HepG2 (cell line): ENCODE data around the gene SPNS1. TPM values are rescaled to one million over a fixed set of nuclear protein-coding genes. Genes with fewer than 3 reads are reported as not detected.

Experiments used
- ARHGAP35 ChIP-seq: sonication (generic); formaldehyde crosslinking; IDR thresholded peaks from 2 replicates; pipeline ENCODE4 v1.9.0; 2022; ENCODE audit warnings: mild to moderate bottlenecking, inconsistent platforms, moderate library complexity, missing genetic modification reagents, borderline replicate concordance
- ATF6 ChIP-seq: sonication (generic); formaldehyde crosslinking; conservative IDR thresholded peaks from 2 replicates; pipeline ENCODE4 v1.4.0; 2020; ENCODE audit warnings: missing genetic modification reagents
- DMAP1 ChIP-seq: IDR thresholded peaks from 2 replicates; pipeline ENCODE4 v1.6.1; 2016
- ETV5 ChIP-seq: IDR thresholded peaks from 2 replicates; pipeline ENCODE4 v1.6.1; 2018; ENCODE audit warnings: missing biosample characterization, missing genetic modification reagents, inconsistent platforms, borderline replicate concordance
- HOXD1 ChIP-seq: sonication (generic); formaldehyde crosslinking; IDR thresholded peaks from 2 replicates; pipeline ENCODE4 v1.5.0; 2020; ENCODE audit warnings: missing genetic modification reagents
- KDM3A ChIP-seq: IDR thresholded peaks from 2 replicates; pipeline ENCODE4 v1.6.1; 2018; ENCODE audit warnings: low read depth, missing compliant biosample characterization
- MED13 ChIP-seq: sonication (generic); formaldehyde crosslinking; IDR thresholded peaks from 2 replicates; pipeline ENCODE4 v1.5.0; 2020; ENCODE audit warnings: missing genetic modification reagents
- MEIS2 ChIP-seq: sonication (generic); formaldehyde crosslinking; IDR thresholded peaks from 2 replicates; pipeline ENCODE4 v1.9.0; 2021; ENCODE audit warnings: mild to moderate bottlenecking, missing genetic modification reagents
- NPAS2 ChIP-seq: sonication (generic); formaldehyde crosslinking; IDR thresholded peaks from 2 replicates; pipeline ENCODE4 v1.8.0; 2022; ENCODE audit warnings: mild to moderate bottlenecking, missing genetic modification reagents, borderline replicate concordance
- PLRG1 ChIP-seq: fragments of 450-650 bp; conservative IDR thresholded peaks from 2 replicates; pipeline ENCODE4 v1.6.1; 2016
- POLR2AphosphoS5 ChIP-seq: IDR thresholded peaks from 2 replicates; pipeline ENCODE4 v1.6.1; 2012; ENCODE audit warnings: low read depth, low read length
- SMARCE1 ChIP-seq: fragments of 450-650 bp; IDR thresholded peaks from 2 replicates; pipeline ENCODE4 v1.6.1; 2017; ENCODE audit warnings: borderline replicate concordance
- TCF12 ChIP-seq, 2 experiments: fragments of 450-650 bp in 1 of 2; sonication (generic) in 1 of 2; formaldehyde crosslinking in 1 of 2; IDR thresholded peaks; 2 replicates each; pipeline versions ENCODE4 v1.6.1 to v1.8.0; 2017 to 2022; ENCODE audit warnings: antibody characterized with exemption in 1 of 2, mild to moderate bottlenecking in 1 of 2, missing genetic modification reagents in 1 of 2, moderate library complexity in 1 of 2
- ZFP36 ChIP-seq: fragments of 150-350 bp; IDR thresholded peaks from 2 replicates; pipeline ENCODE4 v1.6.1; 2018; ENCODE audit warnings: borderline replicate concordance, low read length, low read depth; ENCODE audit not compliant: partially characterized antibody
- ZFP36L1 ChIP-seq: sonication (generic); formaldehyde crosslinking; IDR thresholded peaks from 2 replicates; pipeline ENCODE4 v1.8.0; 2022; ENCODE audit warnings: mild to moderate bottlenecking, missing genetic modification reagents, moderate library complexity
- ZNF101 ChIP-seq: sonication (generic); formaldehyde crosslinking; IDR thresholded peaks from 2 replicates; pipeline ENCODE4 v1.4.0; 2020; ENCODE audit warnings: mild to moderate bottlenecking, low read depth, missing genetic modification reagents, borderline replicate concordance
- ZNF260 ChIP-seq: sonication (generic); formaldehyde crosslinking; IDR thresholded peaks from 2 replicates; pipeline ENCODE4 v1.4.0; 2020; ENCODE audit warnings: missing genetic modification reagents, low read depth, mild to moderate bottlenecking, borderline replicate concordance
- ZNF317 ChIP-seq: sonication (generic); formaldehyde crosslinking; IDR thresholded peaks from 2 replicates; pipeline ENCODE4 v1.5.0; 2020; ENCODE audit warnings: mild to moderate bottlenecking, missing genetic modification reagents
- ZNF329 ChIP-seq: sonication (generic); formaldehyde crosslinking; IDR thresholded peaks from 2 replicates; pipeline ENCODE4 v1.9.0; 2021; ENCODE audit warnings: low read depth, mild to moderate bottlenecking, missing genetic modification reagents
- ZNF430 ChIP-seq: sonication (generic); formaldehyde crosslinking; IDR thresholded peaks from 2 replicates; pipeline ENCODE4 v1.9.0; 2021; ENCODE audit warnings: mild to moderate bottlenecking, missing genetic modification reagents
- ZNF646 ChIP-seq: sonication (generic); formaldehyde crosslinking; IDR thresholded peaks from 2 replicates; pipeline ENCODE4 v1.9.0; 2021; ENCODE audit warnings: mild to moderate bottlenecking, missing genetic modification reagents
- ZNF772 ChIP-seq: sonication (generic); formaldehyde crosslinking; IDR thresholded peaks from 2 replicates; pipeline ENCODE4 v1.5.0; 2020; ENCODE audit warnings: mild to moderate bottlenecking, missing genetic modification reagents
- polyA plus RNA-seq, 8 experiments: library from polyadenylated mRNA; depleted of rRNA in 3 of 8; stranded (reverse) in 7 of 8; unstranded in 1 of 8; fragments of >200 nt; fragmentation: Illumina TruSeq in 4 of 8; extraction: Trizol in 4 of 8; gene quantifications; 2 replicates each; pipeline versions ENCODE4 v1.2.1 to v1.2.3, GENCODE V29; 2011 to 2016; ENCODE audit warnings: low read depth in 4 of 8, missing spikeins in 1 of 8, mixed read lengths in 1 of 8; ENCODE audit not compliant: insufficient read depth in 1 of 8
- total RNA-seq, 5 experiments: library from RNA; depleted of rRNA; stranded (reverse); fragments of >200 nt; fragmentation: Illumina TruSeq; extraction: Trizol; gene quantifications; 2 replicates each; pipeline ENCODE4 v1.2.3, GENCODE V29; 2016; ENCODE audit warnings: low read depth in 1 of 5

The SPNS1 gene
- total and polyA plus RNA-seq, 2 of the 13 experiments (the other 11 are each of a cell fraction or from before 2014, with no cell fraction given): 25.6 to 38.8 TPM

DNA sequence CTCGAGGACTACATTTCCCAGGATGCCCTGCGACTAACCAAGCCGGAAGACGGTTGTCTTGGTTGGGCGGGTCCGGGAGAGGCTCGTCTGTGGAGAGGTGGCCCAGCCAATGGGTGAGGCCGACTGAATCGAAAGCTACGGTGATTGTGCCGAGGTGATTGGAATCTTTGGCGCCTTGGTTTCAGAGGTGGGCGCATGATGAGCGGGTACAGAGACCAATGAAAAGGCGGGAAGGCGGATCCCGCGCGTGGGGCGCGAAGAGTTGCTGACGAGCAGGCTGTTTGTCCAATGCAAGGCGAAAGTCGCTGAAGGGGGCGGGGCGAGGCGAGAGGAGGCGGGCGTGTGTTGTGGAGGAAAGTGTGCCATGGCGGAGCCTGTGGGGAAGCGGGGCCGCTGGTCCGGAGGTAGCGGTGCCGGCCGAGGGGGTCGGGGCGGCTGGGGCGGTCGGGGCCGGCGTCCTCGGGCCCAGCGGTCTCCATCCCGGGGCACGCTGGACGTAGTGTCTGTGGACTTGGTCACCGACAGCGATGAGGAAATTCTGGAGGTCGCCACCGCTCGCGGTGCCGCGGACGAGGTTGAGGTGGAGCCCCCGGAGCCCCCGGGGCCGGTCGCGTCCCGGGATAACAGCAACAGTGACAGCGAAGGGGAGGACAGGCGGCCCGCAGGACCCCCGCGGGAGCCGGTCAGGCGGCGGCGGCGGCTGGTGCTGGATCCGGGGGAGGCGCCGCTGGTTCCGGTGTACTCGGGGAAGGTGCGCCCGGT, 23.7 kb upstream of the SPNS1 start, which contains the start of gene NFATC2IP (continued):
- TF ChIP-seq ZNF646 (CRISPR knock-in tag) (no peak), ZNF317 (CRISPR knock-in tag) (no peak), KDM3A (CRISPR knock-in tag) (peak; percentile 20), ARHGAP35 (no peak; the same call in 1 of the 2 replicates), SMARCE1 (no peak), POLR2AphosphoS5 (peak; percentile 69), ZNF772 (CRISPR knock-in tag) (peak; percentile 18; the same call in 1 of the 2 replicates), ATF6 (no peak), MED13 (CRISPR knock-in tag) (peak; percentile 32; the same call in 1 of the 2 replicates), ZNF329 (no peak), ZFP36 (no peak), HOXD1 (CRISPR knock-in tag) (no peak), ETV5 (peak; percentile 71; the same call in 1 of the 2 replicates), ZNF260 (no peak), DMAP1 (CRISPR knock-in tag) (0 out of 2 replicates have a peak, but pooled peaks have one; percentile 22), ZNF430 (no peak; the same call in 1 of the 2 replicates), TCF12 (IDR thresholded peaks at IDR 0.05) (no peak), TCF12 (CRISPR knock-in tag; IDR thresholded peaks at IDR 0.05) (peak; percentile 51; the same call in 1 of the 2 replicates), ZFP36L1 (CRISPR knock-in tag) (peak; percentile 96), NPAS2 (CRISPR knock-in tag) (no peak), MEIS2 (peak; percentile 21; the same call in 1 of the 2 replicates), PLRG1 (no peak), ZNF101 (CRISPR knock-in tag) (no peak)
